22Rv1 (cell line): ENCODE data around the gene HPSE2.

Source experiments
- ZFX ChIP-seq: fragments of 450-650 bp; IDR thresholded peaks from 2 replicates; pipeline ENCODE4 v1.6.1; 2017; ENCODE audit warnings: antibody characterized with exemption, borderline replicate concordance
- TF ChIP-seq, protein P1 (sequence below): fragments of 450-650 bp; IDR thresholded peaks from 2 replicates; pipeline ENCODE4 v1.5.1; 2017; ENCODE audit warnings: mild to moderate bottlenecking

DNA sequence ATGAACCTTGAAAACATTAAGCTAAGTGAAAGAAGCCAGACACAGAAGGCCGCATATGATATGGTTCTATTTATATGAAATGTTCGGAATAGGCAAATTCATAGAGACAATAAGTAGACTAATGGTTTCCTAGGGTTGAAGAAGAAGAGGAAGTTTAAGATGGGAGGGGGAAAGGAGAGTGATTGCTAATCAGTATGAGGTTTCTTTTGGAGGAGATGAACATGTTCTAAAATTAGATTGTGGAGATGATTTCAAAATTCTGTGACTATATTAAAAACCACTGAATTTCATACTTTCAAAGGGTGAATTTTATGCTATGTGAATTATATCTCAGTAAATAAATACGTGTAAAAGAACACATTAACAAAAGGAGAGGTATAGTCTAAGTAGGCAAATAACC is 612.5 kb downstream of the HPSE2 start:
- TF ChIP-seq, protein P1, sequence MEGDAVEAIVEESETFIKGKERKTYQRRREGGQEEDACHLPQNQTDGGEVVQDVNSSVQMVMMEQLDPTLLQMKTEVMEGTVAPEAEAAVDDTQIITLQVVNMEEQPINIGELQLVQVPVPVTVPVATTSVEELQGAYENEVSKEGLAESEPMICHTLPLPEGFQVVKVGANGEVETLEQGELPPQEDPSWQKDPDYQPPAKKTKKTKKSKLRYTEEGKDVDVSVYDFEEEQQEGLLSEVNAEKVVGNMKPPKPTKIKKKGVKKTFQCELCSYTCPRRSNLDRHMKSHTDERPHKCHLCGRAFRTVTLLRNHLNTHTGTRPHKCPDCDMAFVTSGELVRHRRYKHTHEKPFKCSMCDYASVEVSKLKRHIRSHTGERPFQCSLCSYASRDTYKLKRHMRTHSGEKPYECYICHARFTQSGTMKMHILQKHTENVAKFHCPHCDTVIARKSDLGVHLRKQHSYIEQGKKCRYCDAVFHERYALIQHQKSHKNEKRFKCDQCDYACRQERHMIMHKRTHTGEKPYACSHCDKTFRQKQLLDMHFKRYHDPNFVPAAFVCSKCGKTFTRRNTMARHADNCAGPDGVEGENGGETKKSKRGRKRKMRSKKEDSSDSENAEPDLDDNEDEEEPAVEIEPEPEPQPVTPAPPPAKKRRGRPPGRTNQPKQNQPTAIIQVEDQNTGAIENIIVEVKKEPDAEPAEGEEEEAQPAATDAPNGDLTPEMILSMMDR: no peak
- no peak for TF ChIP-seq ZFX
